ENCODE results near the gene LMBR1.

- TF ChIP-seq POLR2A (IDR thresholded peaks at IDR 0.05) = no peak
- TF ChIP-seq, protein P1, sequence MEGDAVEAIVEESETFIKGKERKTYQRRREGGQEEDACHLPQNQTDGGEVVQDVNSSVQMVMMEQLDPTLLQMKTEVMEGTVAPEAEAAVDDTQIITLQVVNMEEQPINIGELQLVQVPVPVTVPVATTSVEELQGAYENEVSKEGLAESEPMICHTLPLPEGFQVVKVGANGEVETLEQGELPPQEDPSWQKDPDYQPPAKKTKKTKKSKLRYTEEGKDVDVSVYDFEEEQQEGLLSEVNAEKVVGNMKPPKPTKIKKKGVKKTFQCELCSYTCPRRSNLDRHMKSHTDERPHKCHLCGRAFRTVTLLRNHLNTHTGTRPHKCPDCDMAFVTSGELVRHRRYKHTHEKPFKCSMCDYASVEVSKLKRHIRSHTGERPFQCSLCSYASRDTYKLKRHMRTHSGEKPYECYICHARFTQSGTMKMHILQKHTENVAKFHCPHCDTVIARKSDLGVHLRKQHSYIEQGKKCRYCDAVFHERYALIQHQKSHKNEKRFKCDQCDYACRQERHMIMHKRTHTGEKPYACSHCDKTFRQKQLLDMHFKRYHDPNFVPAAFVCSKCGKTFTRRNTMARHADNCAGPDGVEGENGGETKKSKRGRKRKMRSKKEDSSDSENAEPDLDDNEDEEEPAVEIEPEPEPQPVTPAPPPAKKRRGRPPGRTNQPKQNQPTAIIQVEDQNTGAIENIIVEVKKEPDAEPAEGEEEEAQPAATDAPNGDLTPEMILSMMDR (IDR thresholded peaks at IDR 0.05) = peak in 5 of 6 experiments; percentile 16 to 49 (median 43)
Measured at GRCh38 chr7:156816943-156817572, 75.9 kb downstream of the LMBR1 start.
